ENCODE measurements around the gene MGRN1.

MGRN1 gene

GRCh38 chr16:4594433-4595410, 29.9 kb upstream of the MGRN1 start:
- H2BK15ac ChIP-seq (ENCODE audit: low read depth, poor library complexity, severe bottlenecking) = no peak overlapping the region
- H2AK5ac ChIP-seq (ENCODE audit: low read length, severe bottlenecking) = peak overlapping the region; percentile 33
- H3K36me3 ChIP-seq (ENCODE audit: control insufficient read depth in 1 of 2, insufficient read depth in 2 of 2, low read depth in 1 of 2, low read length in 2 of 2) = no peaks in the 10 kb centered on the region
- H3K23ac ChIP-seq (ENCODE audit: low read length in 2 of 2) = no peak overlapping the region
- 92% methylated on average over 38 of the region's 38 CpGs for WGBS
- H3K9ac ChIP-seq (ENCODE audit: low read length) = no peak overlapping the region
- no peak overlapping the region for H3K27ac ChIP-seq (ENCODE audit: low read length, poor library complexity, severe bottlenecking)
- no peaks in the 10 kb centered on the region for H3K9me3 ChIP-seq (ENCODE audit: control insufficient read depth, low read length)
- no peak overlapping the region for H3K4me3 ChIP-seq (ENCODE audit: insufficient read depth in 1 of 2, low read depth in 1 of 2, low read length in 2 of 2)
- no peak overlapping the region for H3K14ac ChIP-seq (ENCODE audit: low read length in 2 of 2)
- H4K8ac ChIP-seq (ENCODE audit: low read length) = no peak overlapping the region
- no peak overlapping the region for H2BK5ac ChIP-seq (ENCODE audit: low read depth, low read length, poor library complexity, severe bottlenecking)
- DNase-seq = no peak
- no peak overlapping the region for H3K4me2 ChIP-seq (ENCODE audit: low read length, poor library complexity, severe bottlenecking)
- peaks cover 0 to 39% of the 10 kb centered on the region in 2 experiments for H3K27me3 ChIP-seq (ENCODE audit: control insufficient read depth in 1 of 2, insufficient read depth in 1 of 2, low read length in 2 of 2)
- H3K4ac ChIP-seq (ENCODE audit: low read depth in 1 of 2, low read length in 2 of 2) = no peak overlapping the region
- H2BK12ac ChIP-seq (ENCODE audit: low read length in 2 of 2) = no peak overlapping the region
- no peak overlapping the region for H4K91ac ChIP-seq (ENCODE audit: low read length)
- H3K79me1 ChIP-seq (replicated peaks; ENCODE audit: low read length, poor library complexity, severe bottlenecking) = no peaks in the 10 kb centered on the region
- no peak overlapping the region for H3K18ac ChIP-seq (ENCODE audit: low read depth in 1 of 2, low read length in 2 of 2)
- no peak overlapping the region for H2BK120ac ChIP-seq (ENCODE audit: low read depth, low read length)
- no peak overlapping the region for H2AFZ ChIP-seq (ENCODE audit: low read depth, low read length)
- H3K4me1 ChIP-seq (ENCODE audit: control insufficient read depth, insufficient read depth, low read depth, low read length) = peaks cover 46% of the 10 kb centered on the region

- Histone ChIP-seq H2AFZ (ENCODE audit: low read depth, low read length) (no peak overlapping the region), H3K4me1 (ENCODE audit: control insufficient read depth, insufficient read depth, low read depth, low read length) (peaks cover 48% of the 10 kb centered on the region), H3K79me1 (replicated peaks; ENCODE audit: low read length, poor library complexity, severe bottlenecking) (no peaks in the 10 kb centered on the region), H4K8ac (ENCODE audit: low read length) (no peak overlapping the region), H2BK120ac (ENCODE audit: low read depth, low read length) (no peak overlapping the region), H4K91ac (ENCODE audit: low read length) (no peak overlapping the region), H3K23ac (ENCODE audit: low read length in 2 of 2) (no peak overlapping the region), H3K18ac (ENCODE audit: low read depth in 1 of 2, low read length in 2 of 2) (no peak overlapping the region), H3K14ac (ENCODE audit: low read length in 2 of 2) (no peak overlapping the region), H3K4ac (ENCODE audit: low read depth in 1 of 2, low read length in 2 of 2) (no peak overlapping the region), H3K9me3 (ENCODE audit: control insufficient read depth, low read length) (no peaks in the 10 kb centered on the region), H3K9ac (ENCODE audit: low read length) (no peak overlapping the region), H3K4me3 (ENCODE audit: insufficient read depth in 1 of 2, low read depth in 1 of 2, low read length in 2 of 2) (no peak overlapping the region), H2AK5ac (ENCODE audit: low read length, severe bottlenecking) (no peak overlapping the region), H2BK5ac (ENCODE audit: low read depth, low read length, poor library complexity, severe bottlenecking) (peak overlapping the region; percentile 20), H2BK12ac (ENCODE audit: low read length in 2 of 2) (no peak overlapping the region), H3K4me2 (ENCODE audit: low read length, poor library complexity, severe bottlenecking) (peak overlapping the region; percentile 42), H3K27me3 (ENCODE audit: control insufficient read depth in 1 of 2, insufficient read depth in 1 of 2, low read length in 2 of 2) (peaks cover 8 to 49% of the 10 kb centered on the region in 2 experiments), H3K27ac (ENCODE audit: low read length, poor library complexity, severe bottlenecking) (peak overlapping the region; percentile 72), H3K36me3 (ENCODE audit: control insufficient read depth in 1 of 2, insufficient read depth in 2 of 2, low read depth in 1 of 2, low read length in 2 of 2) (no peaks in the 10 kb centered on the region), H2BK15ac (ENCODE audit: low read depth, poor library complexity, severe bottlenecking) (no peak overlapping the region)
- no peak for DNase-seq
- WGBS = 83% methylated on average over 9 of the region's 9 CpGs
Measured at GRCh38 chr16:4597174-4597573, 27.5 kb upstream of the MGRN1 start.

- WGBS = 93% methylated on average over 10 of the region's 10 CpGs
- Histone ChIP-seq H2BK15ac (ENCODE audit: low read depth, poor library complexity, severe bottlenecking) (no peak overlapping the region), H4K8ac (ENCODE audit: low read length) (no peak overlapping the region), H4K91ac (ENCODE audit: low read length) (no peak overlapping the region), H3K14ac (ENCODE audit: low read length in 2 of 2) (no peak overlapping the region), H3K36me3 (ENCODE audit: control insufficient read depth in 1 of 2, insufficient read depth in 2 of 2, low read depth in 1 of 2, low read length in 2 of 2) (peaks cover 0 to 5% of the 10 kb centered on the region in 2 experiments), H3K4me3 (ENCODE audit: insufficient read depth in 1 of 2, low read depth in 1 of 2, low read length in 2 of 2) (no peak overlapping the region), H2AK5ac (ENCODE audit: low read length, severe bottlenecking) (peak overlapping the region; percentile 60), H3K27me3 (ENCODE audit: control insufficient read depth in 1 of 2, insufficient read depth in 1 of 2, low read length in 2 of 2) (peaks cover 10 to 63% of the 10 kb centered on the region in 2 experiments), H2AFZ (ENCODE audit: low read depth, low read length) (no peak overlapping the region), H3K79me1 (replicated peaks; ENCODE audit: low read length, poor library complexity, severe bottlenecking) (no peaks in the 10 kb centered on the region), H3K18ac (ENCODE audit: low read depth in 1 of 2, low read length in 2 of 2) (no peak overlapping the region), H3K27ac (ENCODE audit: low read length, poor library complexity, severe bottlenecking) (no peak overlapping the region), H3K4me1 (ENCODE audit: control insufficient read depth, insufficient read depth, low read depth, low read length) (peaks cover 38% of the 10 kb centered on the region), H3K9ac (ENCODE audit: low read length) (no peak overlapping the region), H2BK5ac (ENCODE audit: low read depth, low read length, poor library complexity, severe bottlenecking) (no peak overlapping the region), H3K4me2 (ENCODE audit: low read length, poor library complexity, severe bottlenecking) (no peak overlapping the region), H3K23ac (ENCODE audit: low read length in 2 of 2) (no peak overlapping the region), H2BK120ac (ENCODE audit: low read depth, low read length) (no peak overlapping the region), H3K4ac (ENCODE audit: low read depth in 1 of 2, low read length in 2 of 2) (no peak overlapping the region), H2BK12ac (ENCODE audit: low read length in 2 of 2) (no peak overlapping the region), H3K9me3 (ENCODE audit: control insufficient read depth, low read length) (no peaks in the 10 kb centered on the region)
- DNase-seq = no peak
Measured at GRCh38 chr16:4599037-4599436, 25.6 kb upstream of the MGRN1 start.

DNA sequence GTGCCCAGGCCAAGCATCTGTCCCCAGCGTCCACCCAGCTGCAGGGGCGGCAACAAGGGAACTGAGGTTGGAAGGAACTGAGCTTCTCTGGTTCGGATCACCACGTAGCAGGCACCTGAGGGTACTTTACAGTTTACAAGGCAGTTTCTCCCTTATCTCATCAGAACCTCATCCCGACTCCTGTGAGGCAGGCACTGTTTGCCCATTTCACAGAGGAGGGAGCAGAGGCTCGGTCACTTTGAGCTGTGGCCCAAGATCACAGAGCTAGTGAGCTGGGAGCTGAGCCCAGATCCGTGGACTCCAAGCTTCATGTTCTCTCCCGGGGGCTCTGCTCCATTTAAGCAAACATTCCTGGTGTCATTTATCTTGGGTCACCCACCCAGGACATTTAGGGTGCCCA, 25.1 kb upstream of the MGRN1 start:
- no peak overlapping the region for H2AFZ ChIP-seq (ENCODE audit: low read depth, low read length)
- no peak overlapping the region for H4K91ac ChIP-seq (ENCODE audit: low read length)
- H2BK5ac ChIP-seq (ENCODE audit: low read depth, low read length, poor library complexity, severe bottlenecking) = no peak overlapping the region
- no peak overlapping the region for H2BK120ac ChIP-seq (ENCODE audit: low read depth, low read length)
- H4K8ac ChIP-seq (ENCODE audit: low read length) = no peak overlapping the region
- H3K79me1 ChIP-seq (replicated peaks; ENCODE audit: low read length, poor library complexity, severe bottlenecking) = no peaks in the 10 kb centered on the region
- no peaks in the 10 kb centered on the region for H3K9me3 ChIP-seq (ENCODE audit: control insufficient read depth, low read length)
- H3K18ac ChIP-seq (ENCODE audit: low read depth in 1 of 2, low read length in 2 of 2) = no peak overlapping the region
- peaks cover 10 to 65% of the 10 kb centered on the region in 2 experiments for H3K27me3 ChIP-seq (ENCODE audit: control insufficient read depth in 1 of 2, insufficient read depth in 1 of 2, low read length in 2 of 2)
- no peak overlapping the region for H3K9ac ChIP-seq (ENCODE audit: low read length)
- H2BK15ac ChIP-seq (ENCODE audit: low read depth, poor library complexity, severe bottlenecking) = no peak overlapping the region
- peaks cover 33% of the 10 kb centered on the region for H3K4me1 ChIP-seq (ENCODE audit: control insufficient read depth, insufficient read depth, low read depth, low read length)
- peak overlapping the region; percentile 43 for H2AK5ac ChIP-seq (ENCODE audit: low read length, severe bottlenecking)
- no peak overlapping the region for H3K4me2 ChIP-seq (ENCODE audit: low read length, poor library complexity, severe bottlenecking)
- no peak overlapping the region for H3K4ac ChIP-seq (ENCODE audit: low read depth in 1 of 2, low read length in 2 of 2)
- no peak overlapping the region for H3K27ac ChIP-seq (ENCODE audit: low read length, poor library complexity, severe bottlenecking)
- no peak overlapping the region for H3K14ac ChIP-seq (ENCODE audit: low read length in 2 of 2)
- H3K23ac ChIP-seq (ENCODE audit: low read length in 2 of 2) = no peak overlapping the region
- WGBS = 85% methylated on average over 8 of the region's 8 CpGs
- no peak overlapping the region for H2BK12ac ChIP-seq (ENCODE audit: low read length in 2 of 2)
- DNase-seq = no peak
- no peak overlapping the region for H3K4me3 ChIP-seq (ENCODE audit: insufficient read depth in 1 of 2, low read depth in 1 of 2, low read length in 2 of 2)
- H3K36me3 ChIP-seq (ENCODE audit: control insufficient read depth in 1 of 2, insufficient read depth in 2 of 2, low read depth in 1 of 2, low read length in 2 of 2) = peaks cover 0 to 7% of the 10 kb centered on the region in 2 experiments

Measured in mesenchymal stem cell (in vitro differentiated cells and primary cell).